GM18502 (cell line): ENCODE data around the gene SCGB3A2.
"Not testable (repeated sequence)": the region's sequence is repeated elsewhere in the genome, so short reads cannot be mapped to it uniquely, and the experiment has no call there.

ENCODE experiments used
- ATAC-seq: cut with Tn5 transposase; IDR thresholded peaks from one replicate; pipeline ENCODE4 v1.9.1; 2021; ENCODE audit warnings: mild to moderate bottlenecking; ENCODE audit not compliant: unreplicated experiment, poor library complexity

Gene SCGB3A2

DNA sequence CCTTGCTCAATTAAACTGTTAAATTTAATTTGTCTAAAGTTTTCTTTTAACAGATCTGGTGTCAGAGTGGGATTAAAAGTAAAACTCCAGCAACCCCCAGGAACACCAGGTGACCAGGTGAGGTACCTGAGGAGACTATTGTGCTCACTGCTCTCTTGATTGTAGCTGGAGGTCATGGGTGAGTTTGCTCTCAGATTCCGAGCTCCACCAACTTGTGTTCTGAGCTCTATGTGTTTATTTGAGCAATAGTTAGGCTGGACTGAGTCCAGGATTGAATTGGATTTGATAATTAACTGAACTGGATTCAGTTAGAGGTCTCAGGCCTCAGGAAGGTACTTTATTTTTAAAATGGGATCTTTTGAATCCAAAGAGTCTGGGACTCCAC lies 17.9 kb upstream of the SCGB3A2 start:
- no peak for ATAC-seq

- no peak for ATAC-seq
Observed at GRCh38 chr5:147863454-147864158, 14.9 kb upstream of the SCGB3A2 start.

DNA sequence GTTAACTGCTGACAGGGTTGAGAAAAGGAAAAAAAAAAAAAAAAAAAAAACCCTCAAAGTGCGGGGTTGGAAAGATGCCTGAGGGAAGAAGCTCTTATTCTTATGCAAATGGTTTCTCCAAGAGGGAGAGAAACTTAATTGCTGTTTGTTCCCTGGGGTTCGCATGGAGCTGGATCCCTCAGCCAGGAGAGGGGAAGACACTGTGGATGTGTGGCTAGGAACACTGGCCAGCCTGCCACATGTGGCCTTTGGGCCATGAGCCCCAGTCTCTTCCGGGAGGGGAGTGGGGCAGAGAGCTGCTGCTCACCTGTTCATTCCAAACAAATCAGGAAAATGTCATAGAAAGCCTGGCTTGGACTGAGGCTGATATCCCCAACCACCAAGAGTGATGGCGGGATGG lies 9.4 kb upstream of the SCGB3A2 start:
- ATAC-seq: no peak

GRCh38 chr5:147869892-147870291 lies 8.6 kb upstream of the SCGB3A2 start:
- not testable (repeated sequence) for ATAC-seq

GRCh38 chr5:147871980-147872549 lies 6.4 kb upstream of the SCGB3A2 start:
- ATAC-seq: not testable (repeated sequence)

GRCh38 chr5:147872744-147873435 lies 5.6 kb upstream of the SCGB3A2 start:
- not testable (repeated sequence) for ATAC-seq

GRCh38 chr5:147874118-147874875 lies 4.2 kb upstream of the SCGB3A2 start:
- not testable (repeated sequence) for ATAC-seq

DNA sequence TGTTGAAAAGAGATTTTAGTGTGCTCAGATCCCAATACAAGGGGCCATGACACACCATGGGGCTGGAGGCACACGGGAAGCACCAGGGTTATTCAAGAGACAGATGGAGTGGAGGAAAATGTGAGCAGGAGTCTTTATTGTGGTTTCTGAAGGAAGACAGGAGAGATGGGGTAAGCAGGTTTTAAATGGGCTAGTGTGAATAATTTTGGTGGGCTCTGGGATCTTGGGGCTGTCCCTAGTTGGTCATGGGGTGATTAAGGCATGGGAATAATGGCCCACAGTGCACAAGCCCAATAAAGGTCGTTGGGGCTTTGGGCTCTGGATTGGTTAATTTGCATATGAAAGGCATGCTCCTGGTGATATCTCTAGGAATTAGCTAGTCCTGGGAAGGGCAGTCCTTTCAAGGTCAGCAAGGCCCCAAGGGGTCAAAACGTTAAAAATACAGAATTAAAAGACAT lies 3.6 kb upstream of the SCGB3A2 start:
- ATAC-seq: no peak

DNA sequence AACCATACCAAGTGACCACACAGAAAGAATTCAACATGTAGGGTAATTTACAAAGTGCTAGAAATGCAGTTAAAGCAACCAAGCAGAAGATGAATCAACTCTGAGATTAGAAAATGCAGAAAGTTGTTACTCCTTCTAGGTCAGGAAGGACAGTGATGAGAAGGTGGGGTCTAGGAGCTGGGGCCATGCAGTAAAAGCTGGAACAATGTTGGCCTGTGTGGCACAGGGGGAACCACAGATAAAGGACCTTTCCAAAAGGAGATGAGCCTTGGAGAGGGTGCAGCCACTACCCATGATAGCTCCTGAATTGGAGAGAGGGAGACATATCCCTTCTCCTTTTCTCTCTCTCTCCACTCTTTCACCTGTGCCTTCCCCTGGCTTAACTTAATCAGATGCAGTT lies 2.4 kb upstream of the SCGB3A2 start:
- no peak for ATAC-seq

GRCh38 chr5:147876626-147877025 lies 1.9 kb upstream of the SCGB3A2 start:
- ATAC-seq: no peak

- ATAC-seq: no peak
Observed at GRCh38 chr5:147879784-147880183, 1.3 kb downstream of the SCGB3A2 start.

DNA sequence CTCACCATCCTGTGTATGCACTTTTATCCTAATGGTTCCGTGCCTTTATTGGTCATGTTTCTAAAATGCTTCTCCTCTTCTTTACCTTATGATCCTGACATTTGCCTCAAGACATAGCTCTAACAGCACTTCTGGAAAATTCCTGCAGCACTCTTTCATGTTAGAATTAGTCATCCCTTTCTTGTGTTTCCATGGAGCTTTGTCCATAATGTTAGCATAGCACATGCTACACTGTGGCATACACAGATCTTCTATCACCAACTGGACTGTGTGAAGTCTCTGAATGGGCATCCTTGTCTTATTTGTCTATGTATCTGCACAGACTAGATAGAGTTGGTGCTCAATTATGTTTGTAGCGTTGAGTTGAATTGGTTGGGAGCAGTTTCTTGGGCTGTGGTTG lies 2.0 kb downstream of the SCGB3A2 start:
- no peak for ATAC-seq

DNA sequence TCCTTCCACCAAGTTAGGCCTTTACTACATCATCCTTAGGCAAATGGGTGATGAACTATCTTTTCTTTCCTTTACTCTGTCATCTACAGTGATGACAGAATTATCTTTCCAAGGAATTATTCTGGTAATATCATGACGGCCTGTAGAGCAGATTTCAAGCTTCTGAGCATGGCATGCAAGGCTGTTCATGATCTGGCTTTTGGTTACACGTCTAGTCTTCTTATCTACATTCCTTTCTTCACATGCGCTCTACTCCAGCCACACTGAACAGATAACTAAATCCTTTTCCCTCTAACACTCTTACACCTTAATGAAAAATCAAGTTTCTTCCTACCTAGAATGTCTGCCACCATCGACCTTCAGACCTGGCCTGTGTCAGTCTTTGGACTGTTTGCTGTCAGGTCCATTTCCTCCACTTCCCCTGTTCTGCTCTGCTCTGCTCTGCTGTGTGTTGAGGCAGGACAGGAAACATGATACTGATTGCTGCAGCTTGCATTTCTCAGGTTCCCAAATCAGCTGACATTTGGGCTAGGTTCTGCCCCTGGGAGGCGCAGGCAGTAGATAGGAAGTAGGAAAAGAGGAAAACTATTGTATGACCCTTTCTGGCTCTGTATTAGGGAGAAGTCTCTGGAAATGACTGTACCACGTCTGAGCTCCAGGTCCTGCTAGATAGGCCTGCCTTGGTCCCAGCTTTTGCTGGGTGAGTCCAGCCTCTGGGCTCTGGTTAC lies 4.2 kb downstream of the SCGB3A2 start:
- ATAC-seq: no peak

DNA sequence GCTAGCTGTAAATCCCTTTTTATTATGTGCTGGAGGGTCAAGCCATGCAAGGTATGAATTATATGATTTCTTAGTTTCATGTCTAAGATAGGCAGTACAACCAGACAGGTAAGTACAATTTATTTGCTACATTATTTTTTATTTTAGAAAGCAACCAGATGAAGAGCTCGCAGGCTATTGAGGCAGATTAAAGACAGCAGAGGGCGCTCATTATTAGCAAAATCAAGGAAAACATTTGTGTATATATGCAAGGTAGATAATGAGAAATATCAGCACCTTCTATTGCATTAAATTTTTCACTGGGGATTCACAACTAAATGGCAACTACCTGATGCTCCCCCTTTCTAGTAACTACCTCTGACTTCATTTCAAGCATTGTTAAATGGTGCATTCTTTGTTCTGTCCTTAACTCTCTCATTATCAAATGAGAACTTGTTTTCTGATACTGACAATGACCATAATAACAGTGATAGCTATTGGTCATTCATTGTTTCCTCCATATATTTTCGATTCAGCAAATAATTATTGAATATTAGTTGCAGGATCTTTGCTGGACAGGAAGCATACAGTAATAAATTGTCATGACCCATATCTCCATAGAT lies 8.6 kb downstream of the SCGB3A2 start:
- ATAC-seq: no peak

DNA sequence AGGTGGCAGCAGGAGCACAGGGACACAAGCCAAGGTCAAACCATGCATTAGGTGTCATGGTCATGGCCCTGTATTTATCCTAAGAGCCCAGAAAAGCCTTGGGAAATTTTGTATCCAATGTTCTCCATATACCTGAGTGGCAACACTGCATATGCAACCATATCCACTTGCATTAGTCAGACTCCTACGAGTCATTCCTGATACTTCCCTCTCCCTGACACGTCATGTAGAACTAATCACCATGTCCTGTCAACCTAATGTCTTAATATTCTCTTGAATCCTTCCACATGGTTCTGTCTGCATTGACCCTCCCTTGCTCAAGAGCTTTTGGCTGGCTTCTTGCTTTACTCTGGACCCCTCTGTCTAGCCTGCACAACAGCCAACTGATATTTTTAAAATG lies 9.4 kb downstream of the SCGB3A2 start:
- no peak for ATAC-seq

- no peak for ATAC-seq
Observed at GRCh38 chr5:147892696-147893296, 14.3 kb downstream of the SCGB3A2 start.

- ATAC-seq: no peak
Observed at GRCh38 chr5:147893820-147894219, 15.3 kb downstream of the SCGB3A2 start.

DNA sequence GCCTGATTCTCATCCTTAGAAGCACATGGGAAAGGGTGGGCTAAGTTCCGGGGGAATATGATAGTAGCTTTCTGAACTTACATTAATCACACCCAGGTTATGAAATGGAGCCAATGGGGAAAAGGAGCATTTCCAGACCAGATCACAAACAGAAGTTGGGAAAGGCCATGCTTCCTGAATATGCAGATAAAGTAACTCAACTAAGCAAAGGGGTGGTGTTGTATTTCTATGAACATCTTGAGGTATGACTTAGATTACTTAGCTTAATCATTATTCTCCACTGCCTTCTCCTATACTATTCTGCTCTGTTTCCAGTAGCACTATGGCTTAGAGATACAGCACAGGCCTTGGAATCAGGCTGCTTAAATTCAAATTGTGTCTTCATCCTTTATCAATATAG lies 17.4 kb downstream of the SCGB3A2 start:
- ATAC-seq: no peak

GRCh38 chr5:147898875-147899401 lies 20.4 kb downstream of the SCGB3A2 start:
- ATAC-seq: no peak
